Measurements from ENCODE around the gene NSUN6.

- no peak for TF ChIP-seq EZH2 (IDR thresholded peaks at IDR 0.05)
- TF ChIP-seq POLR2AphosphoS5 (IDR thresholded peaks at IDR 0.05; ENCODE audit: borderline replicate concordance, low read depth, low read length): no peak
- no peak for TF ChIP-seq FOXP2 (optimal IDR thresholded peaks at IDR 0.05; ENCODE audit: control extremely low read depth, extremely low read length, insufficient read depth)
Observed at GRCh38 chr10:18508587-18508986, 142.8 kb downstream of the NSUN6 start.
